Natural killer cell treated with Interleukin-12 subunit alpha and Interleukin-12 subunit beta and Interleukin-15 and Interleukin-18, amount 100 ng/mL, for 72 hours (primary cell): Measurements from ENCODE around the gene C18orf63. TPM values are rescaled to one million over a fixed set of nuclear protein-coding genes. Genes with fewer than 3 reads are reported as not detected.
A peak's percentile ranks its signal among the peaks of the same experiment; 100 is the strongest.

ENCODE experiments used
- ATAC-seq, 2 donors: fragments of 150-1000 bp; cut with Tn5 transposase in 1 of 2; sonication (Bioruptor Pico), chemical (Tn5 transposase) in 1 of 2; 2 replicates each; pipeline ENCODE4 v1.10.0; 2021
- DNase-seq: peaks from one replicate; pipeline ENCODE4 v3.0.0; 2022; ENCODE audit warnings: low spot score
- H3K27ac Mint-ChIP-seq, 2 donors: 1 replicate in 1 of 2; 2 replicates in 1 of 2; pipeline ENCODE4 v1.8.0; 2022; ENCODE audit warnings: mixed read lengths in 2 of 2, mild to moderate bottlenecking in 1 of 2, moderate library complexity in 1 of 2
- H3K27me3 Mint-ChIP-seq, 2 donors: 1 replicate in 1 of 2; 2 replicates in 1 of 2; pipeline ENCODE4 v1.8.0; 2022; ENCODE audit warnings: mixed read lengths in 2 of 2
- H3K36me3 Mint-ChIP-seq: one replicate; pipeline ENCODE4 v1.8.0; 2022; ENCODE audit warnings: mixed read lengths
- H3K4me1 Mint-ChIP-seq, 2 donors: 1 replicate in 1 of 2; 2 replicates in 1 of 2; pipeline ENCODE4 v1.8.0; 2022; ENCODE audit warnings: low read depth in 2 of 2, mixed read lengths in 2 of 2, mild to moderate bottlenecking in 1 of 2
- H3K4me3 Mint-ChIP-seq: one replicate; pipeline ENCODE4 v1.8.0; 2022; ENCODE audit warnings: mixed read lengths
- H3K9me3 Mint-ChIP-seq: 2 replicates; pipeline ENCODE4 v1.8.0; 2022; ENCODE audit warnings: mixed read lengths
- total RNA-seq, 2 donors: library from RNA; stranded (reverse); gene quantifications; one replicate each; pipeline ENCODE4 v1.2.3, GENCODE V29; 2022

The C18orf63 gene
- total RNA-seq: not detected

DNA sequence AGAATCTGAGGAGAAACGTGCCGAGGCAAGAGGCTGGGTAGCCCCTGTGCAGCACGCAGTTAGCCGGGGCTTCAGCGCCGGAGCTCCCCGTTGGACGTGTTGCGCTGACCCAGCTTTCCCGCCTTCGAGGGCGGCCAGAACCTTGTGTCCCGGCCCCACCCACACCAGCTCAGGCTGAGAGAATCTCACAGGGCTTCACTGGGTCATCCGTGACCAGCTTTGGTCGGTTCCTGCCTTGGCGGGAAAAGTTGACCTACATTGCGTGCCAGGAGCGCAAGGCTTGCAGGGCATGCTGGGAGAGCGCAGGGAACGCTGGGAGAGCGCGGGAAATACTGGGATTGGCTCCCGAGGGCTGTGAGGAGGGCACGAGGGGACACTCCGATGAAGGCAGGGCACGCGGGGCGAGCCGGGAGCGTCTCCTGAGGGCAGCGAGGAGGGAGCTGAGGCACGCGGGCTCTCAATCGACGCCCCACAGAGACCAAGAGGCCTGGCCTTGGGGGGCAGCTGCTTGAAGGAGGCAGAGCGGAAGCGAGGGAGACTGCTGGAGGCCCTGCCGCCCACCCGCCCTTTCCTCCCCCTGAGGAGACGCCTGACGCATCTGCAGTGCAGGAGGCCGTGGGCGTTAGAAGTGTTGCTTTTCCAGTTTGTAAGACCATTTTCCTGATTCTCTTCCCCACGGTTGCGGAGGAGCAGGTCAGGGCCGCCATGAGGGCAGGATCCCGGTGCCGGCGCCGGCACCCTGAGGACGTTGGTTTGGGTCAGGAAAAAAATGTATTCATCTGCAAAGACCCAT lies at the start of gene C18orf63:
C18orf63 (plus strand) TSS at position 376 of the 793 bp plus-strand sequence. CDS start 2,027 bp downstream, outside the sequence.
- Mint-ChIP-seq H3K9me3 (no peaks in the 10 kb centered on the region), H3K4me3 (no peak within 1 kb of the TSS), H3K36me3 (no peaks in the 10 kb centered on the region), H3K27ac (no peak within 1 kb of the TSS), H3K4me1 (no peaks in the 10 kb centered on the region), H3K27me3 (peaks cover 11 to 21% of the 10 kb centered on the region in 2 donors)
- ATAC-seq (no peak), DNase-seq (no peak)

DNA sequence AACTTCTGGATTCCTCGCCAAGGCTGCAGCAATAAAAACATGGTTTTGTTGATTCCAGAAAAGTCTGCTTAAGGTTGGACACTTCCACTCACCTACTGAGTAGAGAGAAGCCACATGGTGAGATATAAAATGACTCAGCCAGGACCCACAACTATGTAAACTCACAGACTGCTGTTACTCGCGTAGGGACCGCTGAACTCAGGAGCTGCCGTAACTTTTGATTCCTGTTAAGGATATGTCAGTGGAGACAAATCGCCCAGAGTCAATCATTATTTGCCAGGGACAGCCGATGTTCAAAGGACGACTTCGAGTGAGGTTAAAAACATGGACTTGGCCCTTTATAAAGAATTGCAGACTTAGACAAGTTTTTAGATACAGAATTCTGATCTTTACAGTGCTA lies 49.5 kb upstream of the C18orf63 start:
- ATAC-seq (no peak), DNase-seq (no peak)
- no peaks in the 10 kb centered on the region for H3K27me3 Mint-ChIP-seq
- no peak overlapping the region for H3K4me3 Mint-ChIP-seq
- H3K36me3 Mint-ChIP-seq: no peaks in the 10 kb centered on the region
- peaks cover 0 to 16% of the 10 kb centered on the region in 2 donors for H3K4me1 Mint-ChIP-seq
- no peaks in the 10 kb centered on the region for H3K9me3 Mint-ChIP-seq
- no peak overlapping the region for H3K27ac Mint-ChIP-seq

DNA sequence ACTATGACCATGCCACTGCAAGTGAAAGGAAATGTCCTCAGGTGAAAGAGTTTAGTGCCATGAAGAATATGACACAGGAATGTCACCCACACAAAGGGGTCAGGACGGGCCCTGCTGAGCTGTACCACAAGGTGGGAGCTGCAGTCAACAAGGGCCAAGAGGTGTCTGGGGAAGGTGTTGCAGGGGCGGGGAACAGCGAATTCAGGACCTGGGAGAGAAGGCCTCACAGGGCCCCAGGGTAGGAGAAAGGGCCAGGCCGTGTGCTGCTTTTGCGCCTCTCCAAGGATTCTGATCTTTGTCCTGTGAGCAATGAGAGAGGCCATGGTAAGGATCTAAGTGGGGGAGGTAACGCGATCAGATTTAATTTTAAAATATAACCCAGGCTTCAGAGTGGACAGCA lies 47.5 kb upstream of the C18orf63 start:
- H3K9me3 Mint-ChIP-seq: no peaks in the 10 kb centered on the region
- no peak for ATAC-seq
- no peak for DNase-seq
- no peaks in the 10 kb centered on the region for H3K27me3 Mint-ChIP-seq
- no peak overlapping the region for H3K4me3 Mint-ChIP-seq
- no peaks in the 10 kb centered on the region for H3K36me3 Mint-ChIP-seq
- H3K4me1 Mint-ChIP-seq: peaks cover 0 to 16% of the 10 kb centered on the region in 2 donors
- H3K27ac Mint-ChIP-seq: no peak overlapping the region

DNA sequence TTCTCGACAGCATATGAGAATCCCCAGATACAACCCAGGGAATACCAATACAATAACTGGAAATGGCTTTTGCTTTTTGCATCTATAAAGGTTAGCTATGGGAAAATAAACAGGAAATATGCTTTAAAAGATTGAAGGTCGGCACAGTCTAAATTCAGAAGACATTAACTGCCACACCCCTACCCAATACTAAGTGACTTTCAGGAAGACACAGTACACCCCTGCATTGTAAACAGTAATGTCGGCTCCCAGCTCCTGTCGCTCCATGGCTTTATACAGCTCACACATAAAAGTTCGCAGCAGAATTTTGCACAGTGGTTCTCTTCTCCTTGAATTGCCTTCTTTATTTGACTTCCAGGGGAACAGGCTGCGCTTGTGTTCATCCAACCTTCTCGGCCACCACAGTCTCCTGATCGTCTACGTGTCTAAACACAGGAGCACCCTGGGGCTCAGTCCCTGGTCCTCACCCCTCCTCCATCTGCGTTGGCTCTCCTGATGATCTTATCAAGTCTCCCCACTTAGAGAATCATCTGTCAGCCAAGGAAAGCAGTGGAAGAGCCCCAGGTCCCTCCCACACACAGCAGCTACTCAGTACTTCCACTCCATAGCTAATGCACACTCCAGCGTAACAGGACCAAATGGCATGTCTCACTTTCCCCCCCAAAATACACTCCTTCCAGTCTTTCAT lies 46.6 kb upstream of the C18orf63 start:
- H3K36me3 Mint-ChIP-seq: no peaks in the 10 kb centered on the region
- H3K4me3 Mint-ChIP-seq: no peak overlapping the region
- DNase-seq (no peak), ATAC-seq (no peak)
- peaks cover 0 to 16% of the 10 kb centered on the region in 2 donors for H3K4me1 Mint-ChIP-seq
- H3K27ac Mint-ChIP-seq: no peak overlapping the region
- H3K27me3 Mint-ChIP-seq: no peaks in the 10 kb centered on the region
- no peaks in the 10 kb centered on the region for H3K9me3 Mint-ChIP-seq

DNA sequence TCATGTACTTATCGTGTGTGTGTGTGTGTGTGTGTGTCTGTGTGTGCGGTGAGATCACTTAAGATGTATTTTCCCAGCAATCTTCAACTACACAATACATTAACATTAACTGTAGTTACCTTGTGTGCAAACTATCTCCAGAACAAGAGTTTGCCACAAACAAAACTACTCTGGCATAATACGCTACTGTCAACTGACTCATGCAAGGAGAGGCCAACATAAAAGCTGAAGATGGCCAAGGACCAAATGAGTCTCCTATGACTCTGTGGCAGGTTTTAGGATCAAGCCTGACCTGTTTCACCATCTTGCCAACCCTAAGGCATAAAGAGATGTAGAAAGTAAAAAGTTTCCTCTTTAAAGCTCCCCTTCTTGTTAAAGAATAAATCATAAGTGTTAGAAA lies 44.0 kb upstream of the C18orf63 start:
- no peaks in the 10 kb centered on the region for H3K27me3 Mint-ChIP-seq
- DNase-seq (no peak), ATAC-seq (no peak)
- no peaks in the 10 kb centered on the region for H3K36me3 Mint-ChIP-seq
- peaks cover 0 to 16% of the 10 kb centered on the region in 2 donors for H3K4me1 Mint-ChIP-seq
- H3K9me3 Mint-ChIP-seq: no peaks in the 10 kb centered on the region
- no peak overlapping the region for H3K4me3 Mint-ChIP-seq
- no peak overlapping the region for H3K27ac Mint-ChIP-seq

DNA sequence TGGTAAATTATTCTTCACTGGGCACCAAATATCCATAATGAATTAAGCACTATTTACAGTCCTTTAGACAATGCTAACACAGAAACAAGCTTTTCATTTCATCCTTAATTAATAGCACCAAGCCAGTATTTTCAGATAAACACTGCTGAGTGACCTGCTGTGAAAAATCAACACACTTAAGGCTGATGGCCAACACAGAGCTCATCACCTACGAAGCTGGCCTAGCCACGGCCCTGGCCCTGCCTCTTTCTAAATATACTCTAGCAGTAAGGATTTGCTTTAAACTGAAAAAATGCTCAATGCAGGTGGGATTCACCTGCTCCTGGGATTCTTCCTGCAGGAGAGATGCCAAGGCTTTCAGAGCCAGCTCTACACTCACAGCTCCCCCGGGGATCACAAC lies 42.2 kb upstream of the C18orf63 start:
- Mint-ChIP-seq H3K27me3 (no peaks in the 10 kb centered on the region), H3K9me3 (no peaks in the 10 kb centered on the region), H3K36me3 (no peaks in the 10 kb centered on the region), H3K4me3 (no peak overlapping the region), H3K4me1 (peaks cover 0 to 11% of the 10 kb centered on the region in 2 donors), H3K27ac (no peak overlapping the region)
- DNase-seq (no peak), ATAC-seq (no peak)

DNA sequence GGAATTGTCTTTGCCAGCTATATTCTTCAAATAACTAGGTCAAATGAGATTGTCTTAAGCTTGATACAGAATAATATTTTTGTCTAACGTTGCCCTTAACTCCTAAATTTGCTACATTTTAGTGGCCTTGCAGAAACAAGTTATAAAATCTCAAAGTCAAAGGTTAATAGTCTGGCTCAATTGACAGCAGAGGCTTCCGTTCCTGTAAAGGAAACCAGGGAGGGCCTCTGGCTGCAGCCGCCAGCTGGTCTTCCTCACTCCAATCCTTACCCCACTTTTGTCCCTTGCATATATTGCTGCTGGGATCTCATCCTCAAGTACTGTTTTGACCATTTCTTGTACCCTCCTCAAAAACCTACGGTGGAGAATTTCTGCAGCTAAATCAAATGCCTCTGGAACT lies 40.9 kb upstream of the C18orf63 start:
- no peaks in the 10 kb centered on the region for H3K9me3 Mint-ChIP-seq

DNA sequence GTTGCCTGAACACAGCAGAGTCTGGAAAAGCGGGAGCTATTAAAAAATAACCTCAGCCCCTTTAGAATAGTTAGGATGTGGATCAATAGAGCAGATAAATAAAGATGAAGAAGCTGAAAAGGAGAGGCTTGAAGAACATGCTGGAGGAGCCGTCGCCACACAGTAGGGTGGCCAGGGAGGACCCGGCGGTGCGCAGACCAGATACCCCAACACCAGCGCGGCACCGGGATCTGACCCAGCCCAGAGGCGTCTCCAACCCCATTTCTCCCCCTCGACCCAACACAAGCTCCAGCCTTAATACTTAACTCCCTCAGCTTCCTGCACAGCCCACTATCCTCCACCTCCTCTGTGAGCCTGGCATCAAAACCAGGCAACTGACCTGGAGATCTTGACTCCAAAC lies 39.9 kb upstream of the C18orf63 start:
- Mint-ChIP-seq H3K4me1 (peaks cover 0 to 6% of the 10 kb centered on the region in 2 donors), H3K9me3 (no peaks in the 10 kb centered on the region), H3K27me3 (no peaks in the 10 kb centered on the region), H3K27ac (peak overlapping the region in 1 of 2 donors; percentile 33), H3K36me3 (no peaks in the 10 kb centered on the region), H3K4me3 (no peak overlapping the region)
- ATAC-seq: no peak
- DNase-seq: no peak

More for the DNA sequence above, 40.9 kb upstream of the C18orf63 start:
- Mint-ChIP-seq H3K4me1 (peaks cover 0 to 4% of the 10 kb centered on the region in 2 donors), H3K4me3 (no peak overlapping the region), H3K27ac (no peak overlapping the region), H3K27me3 (no peaks in the 10 kb centered on the region), H3K36me3 (no peaks in the 10 kb centered on the region)
- no peak for DNase-seq
- ATAC-seq: no peak

DNA sequence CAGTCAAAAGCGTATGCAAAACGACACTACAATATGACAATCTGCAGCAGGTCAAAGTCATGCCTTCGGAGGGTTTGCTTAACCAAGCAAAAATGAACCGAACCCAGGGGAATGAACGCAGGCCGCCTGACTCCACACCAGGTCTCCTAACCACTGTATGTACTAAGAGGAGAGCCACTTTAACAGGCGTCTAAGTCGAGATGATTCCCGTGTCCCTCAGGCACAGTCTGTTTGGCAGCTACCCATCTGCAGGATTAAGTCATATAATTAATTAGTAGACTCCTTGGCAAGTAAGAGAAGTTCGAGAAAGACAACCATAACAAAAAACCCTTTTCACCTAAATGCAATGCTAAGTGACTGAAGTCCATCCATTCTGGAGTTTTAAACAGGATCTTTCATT lies 39.0 kb upstream of the C18orf63 start:
- no peaks in the 10 kb centered on the region for H3K27me3 Mint-ChIP-seq
- H3K27ac Mint-ChIP-seq: no peak overlapping the region
- DNase-seq: no peak
- peaks cover 5 to 12% of the 10 kb centered on the region in 2 donors for H3K4me1 Mint-ChIP-seq
- no peak for ATAC-seq
- no peaks in the 10 kb centered on the region for H3K9me3 Mint-ChIP-seq
- no peak overlapping the region for H3K4me3 Mint-ChIP-seq
- H3K36me3 Mint-ChIP-seq: no peaks in the 10 kb centered on the region

DNA sequence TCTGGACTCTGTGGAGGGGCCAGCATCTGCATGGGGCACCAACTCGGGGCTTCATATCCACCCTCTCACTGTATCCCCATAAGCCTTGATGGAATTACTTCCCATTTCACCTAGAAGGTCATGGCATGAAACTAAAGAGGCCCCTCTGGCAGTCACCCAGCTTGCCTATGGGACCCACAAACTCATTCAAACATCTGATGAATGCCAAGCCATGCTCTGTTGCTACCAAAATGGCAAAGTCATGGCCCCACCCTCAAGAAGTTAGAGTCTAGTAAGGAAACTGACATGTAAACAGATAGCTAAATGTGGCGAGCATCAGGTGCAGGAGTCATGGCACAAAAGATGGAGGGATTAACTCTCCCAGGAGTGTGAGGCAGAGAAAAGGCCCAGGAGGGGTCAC lies 38.3 kb upstream of the C18orf63 start:
- Mint-ChIP-seq H3K27me3 (no peaks in the 10 kb centered on the region), H3K4me3 (no peak overlapping the region), H3K36me3 (no peaks in the 10 kb centered on the region), H3K4me1 (peaks cover 12 to 17% of the 10 kb centered on the region in 2 donors), H3K27ac (no peak overlapping the region), H3K9me3 (no peaks in the 10 kb centered on the region)
- DNase-seq: no peak
- no peak for ATAC-seq

DNA sequence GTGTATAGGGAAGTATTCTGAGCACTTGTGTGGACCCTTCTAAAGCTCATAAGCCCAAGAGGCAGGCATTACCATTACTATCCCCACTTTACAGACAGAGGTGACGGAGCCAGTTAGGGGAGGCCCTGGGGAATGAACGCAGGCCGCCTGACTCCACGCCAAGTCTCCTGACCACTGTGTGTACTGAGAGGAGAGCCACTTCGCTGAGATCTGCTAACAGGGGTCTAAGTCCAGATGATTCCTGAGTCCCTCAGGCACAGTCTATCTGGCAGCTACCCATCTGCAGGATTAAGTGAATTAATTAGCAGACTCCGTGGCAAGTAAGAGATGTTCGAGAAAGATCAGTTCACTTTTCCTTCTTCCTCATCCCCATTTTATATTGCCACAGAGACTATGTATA lies 37.6 kb upstream of the C18orf63 start:
- ATAC-seq: no peak
- H3K4me1 Mint-ChIP-seq: peaks cover 19 to 25% of the 10 kb centered on the region in 2 donors

DNA sequence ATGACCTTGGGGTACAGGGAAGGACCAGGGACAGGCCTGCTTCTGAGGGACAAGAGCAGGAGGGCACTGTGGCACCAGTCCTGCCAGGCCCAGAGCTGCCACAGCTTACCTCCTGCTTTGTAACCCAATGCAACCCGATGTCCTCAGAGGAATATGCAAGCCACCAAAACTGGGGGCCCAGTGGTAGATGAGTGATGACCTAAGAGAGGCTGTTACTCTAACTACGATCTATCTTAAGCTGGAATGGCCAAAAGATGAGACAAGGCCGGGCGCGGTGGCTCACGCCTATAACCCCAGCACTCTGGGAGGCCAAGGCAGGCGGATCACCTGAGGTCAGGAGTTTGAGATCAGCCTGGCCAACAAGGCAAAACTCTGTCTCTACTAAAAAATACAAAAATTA lies 36.7 kb upstream of the C18orf63 start:
- no peak for ATAC-seq
- H3K4me1 Mint-ChIP-seq: peaks cover 20 to 29% of the 10 kb centered on the region in 2 donors
- H3K27ac Mint-ChIP-seq: no peak overlapping the region
- no peaks in the 10 kb centered on the region for H3K9me3 Mint-ChIP-seq
- DNase-seq: no peak
- H3K27me3 Mint-ChIP-seq: no peaks in the 10 kb centered on the region
- H3K4me3 Mint-ChIP-seq: no peak overlapping the region
- H3K36me3 Mint-ChIP-seq: no peaks in the 10 kb centered on the region

More for the DNA sequence above, 37.6 kb upstream of the C18orf63 start:
- no peak for DNase-seq
- H3K4me3 Mint-ChIP-seq: no peak overlapping the region
- H3K9me3 Mint-ChIP-seq: no peaks in the 10 kb centered on the region
- H3K36me3 Mint-ChIP-seq: no peaks in the 10 kb centered on the region
- H3K27ac Mint-ChIP-seq: no peak overlapping the region
- H3K27me3 Mint-ChIP-seq: no peaks in the 10 kb centered on the region

DNA sequence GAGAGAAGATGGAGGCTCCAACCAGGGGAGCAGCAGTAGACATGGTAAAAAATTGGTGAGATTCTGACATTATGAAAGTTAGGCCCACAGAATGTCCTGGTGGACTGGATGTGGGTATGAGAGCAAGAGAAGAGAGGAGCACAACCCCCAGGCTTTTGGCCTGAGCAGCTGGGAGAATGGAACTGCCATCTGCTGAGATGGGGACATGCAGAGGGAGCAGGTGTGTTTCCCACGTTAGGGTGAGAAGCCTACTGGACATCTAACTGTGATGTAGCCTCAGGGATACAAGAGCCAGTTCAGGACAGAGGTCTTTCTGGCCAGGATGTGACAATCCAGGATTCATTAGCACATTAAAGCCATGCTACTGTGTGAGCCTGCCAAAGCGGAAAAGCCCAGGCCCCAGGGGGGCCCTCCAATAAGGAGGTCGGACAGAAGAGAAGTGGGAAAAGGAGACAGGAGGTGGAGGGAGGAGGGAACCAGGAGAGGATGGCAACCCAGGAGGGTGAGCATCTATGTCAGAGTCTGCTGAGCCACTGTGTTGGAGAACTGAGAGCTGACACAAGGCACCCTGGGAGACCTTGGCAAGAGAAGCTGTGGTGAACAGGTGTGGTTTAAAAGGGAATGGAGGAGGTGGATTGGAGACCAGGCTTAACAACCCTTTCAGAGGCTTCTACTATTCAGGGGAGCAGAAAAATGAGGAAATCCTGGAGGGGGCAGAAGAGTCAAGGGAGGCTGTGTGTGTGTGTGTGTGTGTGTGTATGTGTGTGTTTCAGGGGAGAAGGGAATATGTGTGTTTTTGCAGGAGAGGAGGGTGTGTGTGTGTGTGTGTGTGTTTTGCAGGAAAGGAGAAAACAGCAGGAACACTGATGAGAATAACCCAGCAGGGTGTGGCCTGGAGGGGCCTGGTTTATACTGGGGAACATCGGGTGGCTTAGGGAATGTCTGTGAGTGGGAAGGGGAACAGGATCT lies 34.3 kb upstream of the C18orf63 start:
- Mint-ChIP-seq H3K4me1 (peaks cover 20 to 28% of the 10 kb centered on the region in 2 donors), H3K27me3 (no peaks in the 10 kb centered on the region), H3K9me3 (no peaks in the 10 kb centered on the region), H3K36me3 (no peaks in the 10 kb centered on the region), H3K27ac (peak overlapping the region in 1 of 2 donors; percentile 4), H3K4me3 (no peak overlapping the region)
- DNase-seq: no peak
- ATAC-seq: peak in 1 of 2 donors; percentile 28
